B cell (primary cell): ENCODE measurements around the gene CCNA2. TPM values are rescaled to one million over a fixed set of nuclear protein-coding genes. Genes with fewer than 3 reads are reported as not detected.

ENCODE experiments used
- ATAC-seq: fragments of 200-7000 bp; cut with Tn5 transposase; one replicate; pipeline ENCODE4 v1.10.0; 2021; ENCODE audit warnings: low read depth, mild to moderate bottlenecking, moderate number of reproducible peaks, moderate library complexity
- CTCF ChIA-PET: fragments of 350-600 bp; sonication (Branson Sonifier 250); formaldehyde crosslinking; loops from one replicate; lab custom pipeline; 2021; ENCODE audit warnings: antibody characterized with exemption, inconsistent platforms; lab: Charles Lee
- POLR2A ChIA-PET: fragments of 350-600 bp; sonication (Branson Sonifier 250); formaldehyde crosslinking; loops from one replicate; lab custom pipeline; 2021; ENCODE audit warnings: antibody characterized with exemption; lab: Charles Lee
- DNase-seq: peaks from one replicate; pipeline ENCODE4 v3.0.0; 2013
- H2AFZ ChIP-seq: 2 replicates; pipeline ENCODE4 v1.6.1; 2012; ENCODE audit warnings: mild to moderate bottlenecking, low read depth, low read length; ENCODE audit not compliant: insufficient read depth, poor library complexity, severe bottlenecking
- H3K27ac ChIP-seq, 2 donors: 1 replicate in 1 of 2; 2 replicates in 1 of 2; pipeline ENCODE4 v1.5.1; 2012 to 2013; ENCODE audit warnings: low read length in 2 of 2, mild to moderate bottlenecking in 2 of 2, moderate library complexity in 1 of 2
- H3K27me3 ChIP-seq, 4 experiments: fragments of 200-600 bp in 1 of 4; sonication (generic) in 1 of 4; replicated peaks in 1 of 4; 1 replicate in 2 of 4; 2 replicates in 2 of 4; pipeline versions ENCODE4 v1.6.1 to v1.7.0; 2013 to 2016; ENCODE audit warnings: low read length in 3 of 4, mild to moderate bottlenecking in 2 of 4, mixed read lengths in 1 of 4, moderate library complexity in 1 of 4; ENCODE audit not compliant: insufficient read depth in 4 of 4, control insufficient read depth in 3 of 4; ENCODE audit errors: control extremely low read depth in 1 of 4
- H3K36me3 ChIP-seq, 2 experiments: replicated peaks in 1 of 2; 1 replicate in 1 of 2; 2 replicates in 1 of 2; pipeline versions ENCODE4 v1.6.1 to v1.7.1; 2013; ENCODE audit warnings: low read length in 1 of 2; ENCODE audit not compliant: insufficient read depth in 2 of 2, control insufficient read depth in 1 of 2; ENCODE audit errors: control extremely low read depth in 1 of 2, extremely low read depth in 1 of 2
- H3K4me1 ChIP-seq, 2 donors: fragments of 200-600 bp in 1 of 2; sonication (generic) in 1 of 2; 1 replicate in 1 of 2; 2 replicates in 1 of 2; pipeline versions ENCODE4 v1.5.1 to v1.6.1; 2013 to 2017; ENCODE audit warnings: low read length in 2 of 2; ENCODE audit not compliant: control insufficient read depth in 2 of 2, insufficient read depth in 2 of 2
- H3K4me2 ChIP-seq: replicated peaks from 2 replicates; pipeline ENCODE3; 2012; ENCODE audit warnings: mild to moderate bottlenecking, low read depth, low read length; ENCODE audit not compliant: poor library complexity, severe bottlenecking
- H3K4me3 ChIP-seq, 5 experiments: fragments of 200-600 bp in 1 of 5; sonication (generic) in 1 of 5; 1 replicate in 3 of 5; 2 replicates in 2 of 5; pipeline versions ENCODE4 v1.5.1 to v1.7.0; 2011 to 2016; ENCODE audit warnings: low read length in 4 of 5, mild to moderate bottlenecking in 4 of 5, low read depth in 2 of 5, control low read depth in 1 of 5, moderate library complexity in 1 of 5; ENCODE audit not compliant: insufficient read depth in 1 of 5; ENCODE audit errors: control extremely low read depth in 1 of 5, extremely low read depth in 1 of 5
- H3K79me2 ChIP-seq: fragments of 200-600 bp; sonication (generic); one replicate; pipeline ENCODE4 v1.6.0; 2016; ENCODE audit warnings: low read length; ENCODE audit not compliant: control insufficient read depth, insufficient read depth
- H3K9ac ChIP-seq: fragments of 200-600 bp; sonication (generic); 2 replicates; pipeline ENCODE4 v1.6.1; 2017; ENCODE audit warnings: mild to moderate bottlenecking, low read length, moderate library complexity
- H3K9me3 ChIP-seq, 3 donors: one replicate each; pipeline versions ENCODE4 v1.6.1 to v1.7.1; 2013; ENCODE audit warnings: low read length in 2 of 3; ENCODE audit not compliant: control insufficient read depth in 2 of 3, insufficient read depth in 1 of 3; ENCODE audit errors: control extremely low read depth in 1 of 3
- H4K20me1 ChIP-seq: 2 replicates; pipeline ENCODE4 v1.6.0; 2012; ENCODE audit warnings: mild to moderate bottlenecking, low read length; ENCODE audit not compliant: insufficient read depth, control insufficient read depth, poor library complexity, severe bottlenecking
- H3K27ac Mint-ChIP-seq: one replicate; pipeline ENCODE4 v1.8.0; 2021; ENCODE audit warnings: mixed read lengths
- H3K27me3 Mint-ChIP-seq: one replicate; pipeline ENCODE4 v1.8.0; 2021; ENCODE audit warnings: mixed read lengths
- H3K4me1 Mint-ChIP-seq: one replicate; pipeline ENCODE4 v1.8.0; 2021; ENCODE audit warnings: mixed read lengths
- H3K4me3 Mint-ChIP-seq: one replicate; pipeline ENCODE4 v1.8.0; 2021; ENCODE audit warnings: mixed read lengths
- H3K9me3 Mint-ChIP-seq: one replicate; pipeline ENCODE4 v1.8.0; 2022; ENCODE audit warnings: mixed read lengths; ENCODE audit not compliant: insufficient read depth
- CTCF ChIP-seq: fragments of 200-600 bp; IDR thresholded peaks from one replicate; pipeline ENCODE4 v1.8.0; 2022; ENCODE audit warnings: antibody characterized with exemption, mild to moderate bottlenecking
- EZH2 ChIP-seq: IDR thresholded peaks from 2 replicates; pipeline ENCODE4 v1.6.1; 2012; ENCODE audit warnings: borderline replicate concordance, low read depth, mild to moderate bottlenecking, moderate library complexity, low read length; ENCODE audit not compliant: insufficient read depth, poor library complexity, severe bottlenecking
- WGBS: methylation state at CpG from one replicate; pipeline ENCODE4 v1.1.5; 2013; ENCODE audit warnings: missing lambda C conversion rate; ENCODE audit not compliant: insufficient coverage; 5-methylcytosine and 5-hydroxymethylcytosine counted together
- intact Hi-C: fragments of 100-400 bp; cut with micrococcal nuclease; formaldehyde crosslinking; loops from one replicate; pipeline ENCODE4 v1.10.0; 2022
- polyA plus RNA-seq: library from polyadenylated mRNA; depleted of rRNA; stranded (reverse); fragments of >200 nt; gene quantifications from 2 replicates; pipeline ENCODE4 v1.2.3, GENCODE V29; 2012
- total RNA-seq, 2 donors: library from RNA; stranded (reverse); fragments of 120-200 nt in 1 of 2; gene quantifications; 1 replicate in 1 of 2; 2 replicates in 1 of 2; pipeline versions ENCODE4 v1.2.3 to v1.2.4, GENCODE V29; 2013 to 2022

Gene CCNA2
- total and polyA plus RNA-seq, 2 donors (not counting 1 experiment from before 2014, with no cell fraction given) = 0.84 to 0.94 TPM

- no peak overlapping the region for H2AFZ ChIP-seq
- H3K9me3 Mint-ChIP-seq = no peaks in the 10 kb centered on the region
- ChIA-PET CTCF (interaction anchor here (0.9 kb wide), 1 partner anchor 39 kb away, joined by 3 read pairs; no protein-coding TSS in a partner anchor), POLR2A (no interaction called here)
- no peak overlapping the region for H3K4me3 Mint-ChIP-seq
- no peak for TF ChIP-seq EZH2
- no peak for TF ChIP-seq CTCF
- H3K9me3 ChIP-seq = no peaks in the 10 kb centered on the region
- H3K4me1 ChIP-seq = no peaks in the 10 kb centered on the region
- no peak overlapping the region for H3K9ac ChIP-seq
- no peaks in the 10 kb centered on the region for H4K20me1 ChIP-seq
- 97% methylated on average over 7 of the region's 7 CpGs for WGBS
- no peak for DNase-seq
- H3K27ac Mint-ChIP-seq = no peak overlapping the region
- no peak overlapping the region for H3K4me3 ChIP-seq
- peaks cover 0 to 11% of the 10 kb centered on the region in 2 experiments for H3K36me3 ChIP-seq
- H3K27ac ChIP-seq = no peak overlapping the region
- no peak for ATAC-seq
- no peaks in the 10 kb centered on the region for H3K27me3 Mint-ChIP-seq
- no peaks in the 10 kb centered on the region for H3K27me3 ChIP-seq
- no peaks in the 10 kb centered on the region for H3K79me2 ChIP-seq
- intact Hi-C loops = no loop called here
- H3K4me2 ChIP-seq = no peak overlapping the region
- H3K4me1 Mint-ChIP-seq = peaks cover under 1% of the 10 kb centered on the region
Measured at GRCh38 chr4:121863799-121864198, 40.1 kb upstream of the CCNA2 start.

- no peak overlapping the region for H2AFZ ChIP-seq
- CTCF ChIA-PET = no interaction called here
- no peaks in the 10 kb centered on the region for H3K27me3 ChIP-seq
- Mint-ChIP-seq H3K9me3 (no peaks in the 10 kb centered on the region), H3K4me3 (no peak overlapping the region), H3K4me1 (no peaks in the 10 kb centered on the region), H3K27me3 (no peaks in the 10 kb centered on the region), H3K27ac (no peak overlapping the region)
- TF ChIP-seq EZH2 = no peak
- no peak for TF ChIP-seq CTCF
- H3K27ac ChIP-seq = no peak overlapping the region
- no peak overlapping the region for H3K9ac ChIP-seq
- H3K9me3 ChIP-seq = no peaks in the 10 kb centered on the region
- H3K4me3 ChIP-seq = no peak overlapping the region
- H3K79me2 ChIP-seq = no peaks in the 10 kb centered on the region
- intact Hi-C loops = no loop called here
- H4K20me1 ChIP-seq = no peaks in the 10 kb centered on the region
- H3K4me2 ChIP-seq = no peak overlapping the region
- POLR2A ChIA-PET = no interaction called here
- H3K36me3 ChIP-seq = peaks cover 0 to 11% of the 10 kb centered on the region in 2 experiments
- ATAC-seq = no peak
- no peaks in the 10 kb centered on the region for H3K4me1 ChIP-seq
- WGBS = no CpG with 5 or more reads among the region's 2 CpGs
- no peak for DNase-seq
Measured at GRCh38 chr4:121861426-121861825, 37.7 kb upstream of the CCNA2 start.
